Measurements from ENCODE around the gene AVPR1A. TPM values are rescaled to one million over a fixed set of nuclear protein-coding genes. Genes with fewer than 3 reads are reported as not detected.
"Not testable (repeated sequence)": the region's sequence is repeated elsewhere in the genome, so short reads cannot be mapped to it uniquely, and the experiment has no call there.

Gene AVPR1A
- total RNA-seq = 1.7 TPM in 2 replicates
- long read RNA-seq, partial matches to known transcripts = 0 of 1 reads
- long read RNA-seq, other reads (novel, unspliced or antisense) = 1 of 1 reads

DNA sequence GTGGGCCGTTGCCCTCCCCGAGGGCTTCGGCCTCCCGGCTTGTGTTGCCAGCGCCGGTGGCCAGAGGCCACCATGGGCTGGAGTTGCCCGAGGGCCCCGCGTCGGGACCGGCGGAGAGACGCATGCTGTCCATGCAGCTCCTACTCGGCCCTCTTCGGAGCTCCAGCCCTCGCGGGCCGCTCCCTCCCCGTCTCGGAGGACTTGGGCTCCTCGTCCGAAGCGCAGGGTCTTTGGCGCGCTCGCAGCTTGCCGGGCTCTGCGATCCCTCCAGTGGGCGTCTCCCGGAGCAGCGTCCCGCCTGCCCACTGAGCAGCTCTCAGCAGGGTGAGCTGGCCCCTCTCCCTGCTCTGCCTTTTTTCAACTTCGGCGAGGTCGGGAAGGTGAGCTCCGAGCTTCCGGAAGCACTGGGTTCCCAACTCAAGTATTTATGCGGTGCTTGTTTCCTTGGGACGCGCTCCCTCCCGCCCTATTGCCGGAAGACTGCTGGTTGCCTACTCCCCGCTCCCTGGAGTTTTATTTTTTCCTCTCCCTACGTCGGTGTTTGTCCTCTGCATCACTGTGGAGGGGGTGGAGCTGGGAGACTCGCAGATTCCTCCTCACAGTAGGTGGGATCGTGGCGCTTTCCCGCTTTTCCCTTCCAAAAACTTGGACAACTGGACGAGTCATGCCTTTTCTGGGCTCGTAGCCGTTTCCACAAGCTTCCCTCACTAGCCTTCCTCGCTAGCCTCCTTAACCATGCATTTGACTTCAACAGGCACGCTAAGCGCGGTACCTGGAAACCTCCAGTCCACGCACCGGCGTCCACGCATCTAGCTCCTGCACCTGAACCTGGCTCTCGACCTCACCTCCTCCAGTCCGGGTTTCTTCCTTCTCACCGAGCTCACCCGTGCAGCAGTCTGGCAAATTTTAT, at the start of gene AVPR1A:
AVPR1A (minus strand) TSS at position 489 of the 910 bp plus-strand sequence; CDS start at position 124, 365 bp downstream.
- TF ChIP-seq, protein P1, sequence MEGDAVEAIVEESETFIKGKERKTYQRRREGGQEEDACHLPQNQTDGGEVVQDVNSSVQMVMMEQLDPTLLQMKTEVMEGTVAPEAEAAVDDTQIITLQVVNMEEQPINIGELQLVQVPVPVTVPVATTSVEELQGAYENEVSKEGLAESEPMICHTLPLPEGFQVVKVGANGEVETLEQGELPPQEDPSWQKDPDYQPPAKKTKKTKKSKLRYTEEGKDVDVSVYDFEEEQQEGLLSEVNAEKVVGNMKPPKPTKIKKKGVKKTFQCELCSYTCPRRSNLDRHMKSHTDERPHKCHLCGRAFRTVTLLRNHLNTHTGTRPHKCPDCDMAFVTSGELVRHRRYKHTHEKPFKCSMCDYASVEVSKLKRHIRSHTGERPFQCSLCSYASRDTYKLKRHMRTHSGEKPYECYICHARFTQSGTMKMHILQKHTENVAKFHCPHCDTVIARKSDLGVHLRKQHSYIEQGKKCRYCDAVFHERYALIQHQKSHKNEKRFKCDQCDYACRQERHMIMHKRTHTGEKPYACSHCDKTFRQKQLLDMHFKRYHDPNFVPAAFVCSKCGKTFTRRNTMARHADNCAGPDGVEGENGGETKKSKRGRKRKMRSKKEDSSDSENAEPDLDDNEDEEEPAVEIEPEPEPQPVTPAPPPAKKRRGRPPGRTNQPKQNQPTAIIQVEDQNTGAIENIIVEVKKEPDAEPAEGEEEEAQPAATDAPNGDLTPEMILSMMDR (IDR thresholded peaks at IDR 0.05) = no peak
- peak within 1 kb of the TSS; percentile 42 for H3K27ac Mint-ChIP-seq (ENCODE audit: unreplicated experiment)
- peaks cover 23% of the 10 kb centered on the region for H3K4me1 Mint-ChIP-seq (ENCODE audit: unreplicated experiment)
- peaks cover 74% of the 10 kb centered on the region for H3K27me3 Mint-ChIP-seq (ENCODE audit: unreplicated experiment)
- peak within 1 kb of the TSS; percentile 71 for H3K4me3 Mint-ChIP-seq (ENCODE audit: unreplicated experiment)
- DNase-seq (ENCODE audit: extremely low spot score, unreplicated experiment) = no peak
- H3K9me3 Mint-ChIP-seq (ENCODE audit: unreplicated experiment) = no peaks in the 10 kb centered on the region
- no peaks in the 10 kb centered on the region for H3K36me3 Mint-ChIP-seq (ENCODE audit: unreplicated experiment)

DNA sequence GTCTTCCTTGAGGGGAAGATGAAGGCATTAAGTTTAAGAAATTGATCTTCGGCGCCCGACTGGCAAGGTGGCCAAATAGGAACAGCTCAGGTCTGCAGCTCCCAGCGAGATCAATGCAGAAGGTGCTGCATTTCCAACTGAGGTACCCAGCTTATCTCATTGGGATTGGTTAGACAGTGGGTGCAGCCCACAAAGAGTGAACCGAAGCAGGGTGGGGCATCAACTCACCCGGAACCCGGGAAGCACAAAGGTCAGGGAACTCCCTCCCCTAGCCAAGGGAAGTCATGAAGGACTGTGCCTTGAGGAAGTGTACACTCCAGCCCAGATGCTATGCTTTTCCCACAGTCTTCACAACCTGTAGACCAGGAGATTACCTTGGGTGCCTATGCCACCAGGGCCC, 45.2 kb upstream of the AVPR1A start:
- TF ChIP-seq, protein P1 (IDR thresholded peaks at IDR 0.05) = no peak
- H3K36me3 Mint-ChIP-seq (ENCODE audit: unreplicated experiment) = no peaks in the 10 kb centered on the region
- no peak overlapping the region for H3K27ac Mint-ChIP-seq (ENCODE audit: unreplicated experiment)
- H3K4me3 Mint-ChIP-seq (ENCODE audit: unreplicated experiment) = no peak overlapping the region
- H3K9me3 Mint-ChIP-seq (ENCODE audit: unreplicated experiment) = no peaks in the 10 kb centered on the region
- H3K27me3 Mint-ChIP-seq (ENCODE audit: unreplicated experiment) = peaks cover 46% of the 10 kb centered on the region
- no peaks in the 10 kb centered on the region for H3K4me1 Mint-ChIP-seq (ENCODE audit: unreplicated experiment)
- no peak for DNase-seq (ENCODE audit: extremely low spot score, unreplicated experiment)

DNA sequence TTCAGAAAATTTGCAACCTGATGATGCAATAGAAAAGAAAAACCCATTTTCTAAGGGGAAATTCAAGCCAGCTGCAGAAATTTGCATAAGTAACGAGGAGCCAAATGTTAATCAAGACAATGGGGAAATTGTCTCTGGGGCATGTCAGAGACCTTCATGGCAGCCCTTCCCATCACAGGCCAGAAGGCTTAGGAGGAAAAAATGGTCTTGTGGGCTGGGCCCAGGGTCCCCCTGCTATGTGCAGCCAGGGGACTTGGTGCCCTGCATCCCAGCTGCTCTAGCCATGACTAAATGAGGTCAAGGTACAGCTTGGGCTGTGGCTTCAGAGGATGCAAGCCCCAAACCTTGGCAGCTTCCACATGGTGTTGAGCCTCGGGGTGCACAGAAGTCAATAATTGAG, 28.2 kb upstream of the AVPR1A start:
- H3K36me3 Mint-ChIP-seq (ENCODE audit: unreplicated experiment) = no peaks in the 10 kb centered on the region
- H3K27me3 Mint-ChIP-seq (ENCODE audit: unreplicated experiment) = peaks cover 15% of the 10 kb centered on the region
- H3K4me3 Mint-ChIP-seq (ENCODE audit: unreplicated experiment) = no peak overlapping the region
- H3K27ac Mint-ChIP-seq (ENCODE audit: unreplicated experiment) = no peak overlapping the region
- H3K9me3 Mint-ChIP-seq (ENCODE audit: unreplicated experiment) = peaks cover 29% of the 10 kb centered on the region
- no peak for DNase-seq (ENCODE audit: extremely low spot score, unreplicated experiment)
- TF ChIP-seq, protein P1 (IDR thresholded peaks at IDR 0.05) = no peak
- H3K4me1 Mint-ChIP-seq (ENCODE audit: unreplicated experiment) = no peaks in the 10 kb centered on the region

DNA sequence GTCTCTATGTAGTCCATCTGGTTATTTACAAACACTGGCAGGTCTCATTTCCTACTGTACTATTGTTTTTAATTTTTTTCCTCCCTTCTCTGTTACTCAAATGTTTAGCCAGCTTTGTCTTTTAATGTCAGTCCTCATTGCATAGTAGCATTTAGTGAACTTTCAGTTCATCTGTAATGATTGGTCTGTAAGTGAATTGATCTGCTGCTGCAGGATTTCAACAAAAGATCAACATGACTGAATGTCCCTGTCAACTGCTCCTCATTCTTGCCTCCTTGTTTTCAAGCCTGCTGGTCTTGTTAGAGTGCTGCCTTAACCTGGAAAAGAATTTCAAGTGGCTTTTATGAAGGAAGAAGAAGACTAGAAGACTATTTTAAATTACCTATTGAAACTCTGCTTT, 19.3 kb upstream of the AVPR1A start:
- no peaks in the 10 kb centered on the region for H3K4me1 Mint-ChIP-seq (ENCODE audit: unreplicated experiment)
- H3K36me3 Mint-ChIP-seq (ENCODE audit: unreplicated experiment) = no peaks in the 10 kb centered on the region
- no peak overlapping the region for H3K27ac Mint-ChIP-seq (ENCODE audit: unreplicated experiment)
- H3K27me3 Mint-ChIP-seq (ENCODE audit: unreplicated experiment) = peaks cover 48% of the 10 kb centered on the region
- TF ChIP-seq, protein P1 (IDR thresholded peaks at IDR 0.05) = no peak
- no peak for DNase-seq (ENCODE audit: extremely low spot score, unreplicated experiment)
- peaks cover 2% of the 10 kb centered on the region for H3K9me3 Mint-ChIP-seq (ENCODE audit: unreplicated experiment)
- no peak overlapping the region for H3K4me3 Mint-ChIP-seq (ENCODE audit: unreplicated experiment)

DNA sequence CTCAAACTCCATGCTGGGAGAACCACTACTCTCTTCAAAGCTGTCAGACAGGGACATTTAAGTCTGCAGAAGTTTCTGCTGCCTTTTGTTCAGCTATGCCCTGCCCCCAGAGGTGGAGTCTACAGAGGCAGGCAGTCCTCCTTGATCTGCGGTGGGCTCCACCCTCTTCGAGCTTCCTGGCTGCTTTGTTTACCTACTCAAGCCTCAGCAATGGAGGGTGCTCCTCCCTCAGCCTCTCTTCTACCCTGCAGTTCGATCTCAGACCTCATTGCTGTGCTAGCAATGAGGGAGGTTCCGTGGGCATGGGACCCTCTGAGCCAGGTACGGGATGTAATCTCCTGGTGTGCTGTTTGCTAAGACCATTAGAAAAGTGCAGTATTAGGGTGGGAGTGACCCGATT, 16.7 kb upstream of the AVPR1A start:
- H3K27ac Mint-ChIP-seq (ENCODE audit: unreplicated experiment); H3K4me3 Mint-ChIP-seq (ENCODE audit: unreplicated experiment); H3K36me3 Mint-ChIP-seq (ENCODE audit: unreplicated experiment); H3K9me3 Mint-ChIP-seq (ENCODE audit: unreplicated experiment); DNase-seq (ENCODE audit: extremely low spot score, unreplicated experiment): not testable (repeated sequence)
- Mint-ChIP-seq H3K27me3 (ENCODE audit: unreplicated experiment) (peaks cover 60% of the 10 kb centered on the region), H3K4me1 (ENCODE audit: unreplicated experiment) (peaks cover 14% of the 10 kb centered on the region)

Measured in osteocyte (in vitro differentiated cells).